GM23248 (cell line): ENCODE data around the gene HIPK3.

Source experiments
- EZH2 ChIP-seq: fragments of 200-600 bp; sonication (generic); IDR thresholded peaks from 2 replicates; pipeline ENCODE4 v1.6.1; 2018; ENCODE audit warnings: antibody characterized with exemption, mild to moderate bottlenecking; ENCODE audit not compliant: insufficient read depth, poor library complexity, severe bottlenecking
- EZH2phosphoT487 ChIP-seq: fragments of 200-600 bp; sonication (generic); IDR thresholded peaks from 2 replicates; pipeline ENCODE4 v1.6.1; 2018; ENCODE audit warnings: antibody characterized with exemption, moderate library complexity, mild to moderate bottlenecking, low read depth; ENCODE audit not compliant: insufficient read depth

DNA sequence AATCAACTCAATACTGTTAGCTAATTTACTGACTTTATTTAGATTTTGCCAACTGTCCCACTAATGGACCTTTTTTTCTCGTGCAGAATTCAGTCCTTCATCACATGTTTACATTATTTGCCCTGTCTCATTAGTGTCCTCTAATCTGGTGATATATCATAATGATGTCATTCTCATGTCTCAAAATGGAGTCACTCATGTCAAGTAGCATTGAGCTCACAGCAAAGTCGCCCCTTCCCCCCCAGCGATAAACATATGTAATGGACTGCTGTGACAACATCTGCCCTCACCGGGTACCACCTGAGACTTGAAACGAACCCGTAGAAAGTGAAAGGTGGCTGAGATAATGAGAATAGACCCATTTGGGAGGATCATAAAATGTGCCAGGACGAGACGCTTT is 37.6 kb downstream of the HIPK3 start:
- TF ChIP-seq EZH2 (no peak), EZH2phosphoT487 (no peak)
